GM13976 (cell line): ENCODE measurements around the gene PTPRM.

Experiments used
- DNase-seq: peaks from one replicate; pipeline ENCODE4 v3.0.0; 2012; ENCODE audit warnings: low spot score
- in situ Hi-C: fragments of 300-500 bp; cut with MboI; formaldehyde crosslinking; loops from one replicate; pipeline ENCODE4 v1.12.0; 2022; ENCODE audit warnings: low sequenced_read_pairs, mixed read lengths, inconsistent platforms; ENCODE audit not compliant: unreplicated experiment
- TF ChIP-seq, protein P1 (sequence below): IDR thresholded peaks from 2 replicates; pipeline ENCODE4 v1.5.1; 2012; ENCODE audit warnings: borderline replicate concordance, mild to moderate bottlenecking; ENCODE audit not compliant: insufficient read depth; ENCODE audit errors: extremely low read depth, missing control alignments, control extremely low read depth

Gene PTPRM

DNA sequence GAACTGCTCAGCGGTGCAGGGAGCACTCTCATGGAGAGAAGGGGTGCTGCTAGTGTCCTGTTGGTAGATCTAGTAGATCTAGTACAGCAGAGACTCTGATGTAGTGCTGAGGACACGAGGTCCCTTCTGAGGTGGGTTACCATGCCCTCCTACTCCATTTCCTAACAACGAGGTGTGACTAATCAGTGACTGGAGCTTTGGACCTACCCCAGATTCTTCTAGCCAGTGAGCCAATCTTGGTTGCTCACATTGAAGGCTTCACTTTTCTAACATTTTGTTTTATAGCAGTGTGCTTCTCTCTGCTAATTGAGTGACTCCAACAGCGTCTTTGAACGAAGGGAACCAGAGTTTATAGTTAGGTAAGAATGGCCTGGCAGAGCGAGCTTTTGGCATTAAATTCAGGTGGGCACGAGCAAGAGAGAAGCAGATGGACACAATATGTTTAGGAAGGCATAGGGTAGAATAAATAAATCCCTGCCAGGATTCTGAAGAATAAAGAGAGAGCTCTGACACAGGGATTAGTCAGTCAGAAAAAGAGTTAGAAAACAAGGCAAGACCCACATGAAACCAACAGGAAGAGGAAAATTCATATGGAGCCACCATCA is 736.1 kb downstream of the PTPRM start:
- in situ Hi-C loops = no loop called here
- no peak for DNase-seq
- TF ChIP-seq, protein P1, sequence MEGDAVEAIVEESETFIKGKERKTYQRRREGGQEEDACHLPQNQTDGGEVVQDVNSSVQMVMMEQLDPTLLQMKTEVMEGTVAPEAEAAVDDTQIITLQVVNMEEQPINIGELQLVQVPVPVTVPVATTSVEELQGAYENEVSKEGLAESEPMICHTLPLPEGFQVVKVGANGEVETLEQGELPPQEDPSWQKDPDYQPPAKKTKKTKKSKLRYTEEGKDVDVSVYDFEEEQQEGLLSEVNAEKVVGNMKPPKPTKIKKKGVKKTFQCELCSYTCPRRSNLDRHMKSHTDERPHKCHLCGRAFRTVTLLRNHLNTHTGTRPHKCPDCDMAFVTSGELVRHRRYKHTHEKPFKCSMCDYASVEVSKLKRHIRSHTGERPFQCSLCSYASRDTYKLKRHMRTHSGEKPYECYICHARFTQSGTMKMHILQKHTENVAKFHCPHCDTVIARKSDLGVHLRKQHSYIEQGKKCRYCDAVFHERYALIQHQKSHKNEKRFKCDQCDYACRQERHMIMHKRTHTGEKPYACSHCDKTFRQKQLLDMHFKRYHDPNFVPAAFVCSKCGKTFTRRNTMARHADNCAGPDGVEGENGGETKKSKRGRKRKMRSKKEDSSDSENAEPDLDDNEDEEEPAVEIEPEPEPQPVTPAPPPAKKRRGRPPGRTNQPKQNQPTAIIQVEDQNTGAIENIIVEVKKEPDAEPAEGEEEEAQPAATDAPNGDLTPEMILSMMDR = no peak

DNA sequence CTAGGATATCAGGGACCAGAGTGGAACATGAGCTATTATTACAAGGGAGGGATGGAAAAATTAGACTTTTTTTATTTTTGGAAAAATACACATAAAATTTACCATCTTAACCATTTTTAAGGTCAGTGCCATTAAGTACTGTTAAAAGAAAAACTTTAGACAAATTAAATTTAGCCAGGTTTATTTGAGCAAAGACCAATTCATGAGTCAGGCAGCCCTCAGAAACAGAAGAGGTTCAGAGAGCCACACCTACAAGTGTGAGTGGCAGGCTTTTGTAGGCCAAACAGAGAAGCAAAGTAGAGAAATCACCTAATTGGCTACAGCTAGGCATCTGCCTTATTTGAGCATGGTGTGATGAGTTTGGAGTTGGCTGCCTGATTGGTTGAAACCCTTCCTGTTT is 740.8 kb downstream of the PTPRM start:
- DNase-seq = no peak
- TF ChIP-seq, protein P1 = no peak
- in situ Hi-C loops = no loop called here

DNA sequence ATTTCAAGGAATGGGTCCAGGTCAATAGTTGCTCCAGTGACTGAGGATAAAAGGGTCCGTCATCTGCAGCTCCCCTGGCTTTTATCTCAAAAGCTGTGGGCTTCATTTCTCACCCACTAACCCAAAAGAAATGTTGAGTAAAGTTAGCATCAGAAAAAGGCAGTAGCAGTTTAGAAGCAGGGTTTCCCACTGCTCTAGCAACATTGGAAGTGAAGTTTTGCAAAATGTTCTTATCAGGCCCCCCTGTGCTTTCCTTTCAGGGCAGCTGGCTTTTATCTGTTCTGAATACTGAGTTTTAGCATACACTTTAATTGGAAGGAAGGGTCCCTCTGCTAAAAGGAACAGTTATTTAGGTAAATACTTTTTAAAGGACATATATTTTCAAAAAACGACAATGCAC is 745.9 kb downstream of the PTPRM start:
- in situ Hi-C loops = no loop called here
- TF ChIP-seq, protein P1 = no peak
- DNase-seq = no peak

DNA sequence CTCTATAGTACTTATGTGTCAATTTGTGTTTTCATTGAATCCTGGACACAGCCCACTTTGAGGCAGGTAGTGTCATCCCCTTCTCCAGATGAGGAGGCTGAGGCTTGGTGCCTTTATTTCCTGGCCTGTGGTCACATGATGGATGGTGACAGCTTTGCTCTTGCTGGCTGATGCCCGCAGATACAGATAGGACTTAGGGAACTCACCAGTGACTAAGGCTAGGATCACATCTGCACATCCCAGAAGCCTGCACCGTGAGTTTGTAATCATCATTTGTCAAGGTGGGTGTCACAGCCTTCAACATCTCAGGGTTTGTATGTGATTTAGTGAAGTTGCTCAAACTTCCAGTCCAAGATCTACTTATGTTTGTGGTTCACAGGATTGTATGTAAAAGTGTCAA is 747.0 kb downstream of the PTPRM start:
- TF ChIP-seq, protein P1 = no peak
- in situ Hi-C loops = no loop called here
- no peak for DNase-seq

DNA sequence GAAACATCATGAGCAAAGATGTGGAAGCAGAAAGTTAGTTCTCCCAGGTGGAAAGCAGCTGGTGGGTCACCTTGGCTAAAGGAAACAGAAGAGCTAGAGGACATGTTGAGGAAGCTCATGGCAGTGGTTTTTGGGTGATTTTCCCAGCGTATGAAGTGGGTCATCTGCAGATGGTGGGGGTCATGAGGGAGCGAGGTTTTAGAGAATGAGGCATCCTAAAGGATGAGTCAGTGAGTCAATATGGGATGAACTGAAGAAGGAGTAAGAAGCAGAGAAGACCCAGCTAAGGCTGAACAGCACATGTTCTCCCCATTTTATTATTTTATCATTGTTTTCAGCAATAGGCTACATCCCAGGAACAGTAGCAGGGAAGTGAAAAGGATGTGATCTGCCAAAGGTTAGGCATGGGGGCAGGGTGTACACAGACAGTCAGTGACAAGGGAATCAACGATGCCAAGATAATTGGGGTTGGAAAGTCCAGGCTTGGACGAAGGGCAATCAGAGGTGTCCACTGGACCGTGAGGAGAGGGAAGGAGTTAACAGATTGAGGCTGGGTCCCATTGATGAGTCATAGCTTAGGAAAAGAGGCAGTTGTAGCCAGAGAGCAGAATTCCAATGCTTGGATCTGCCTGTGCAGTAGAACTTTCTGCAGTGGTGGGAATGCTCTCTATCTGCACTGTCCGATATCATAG is 752.8 kb downstream of the PTPRM start:
- no peak for DNase-seq
- in situ Hi-C loops = no loop called here
- TF ChIP-seq, protein P1 = no peak

DNA sequence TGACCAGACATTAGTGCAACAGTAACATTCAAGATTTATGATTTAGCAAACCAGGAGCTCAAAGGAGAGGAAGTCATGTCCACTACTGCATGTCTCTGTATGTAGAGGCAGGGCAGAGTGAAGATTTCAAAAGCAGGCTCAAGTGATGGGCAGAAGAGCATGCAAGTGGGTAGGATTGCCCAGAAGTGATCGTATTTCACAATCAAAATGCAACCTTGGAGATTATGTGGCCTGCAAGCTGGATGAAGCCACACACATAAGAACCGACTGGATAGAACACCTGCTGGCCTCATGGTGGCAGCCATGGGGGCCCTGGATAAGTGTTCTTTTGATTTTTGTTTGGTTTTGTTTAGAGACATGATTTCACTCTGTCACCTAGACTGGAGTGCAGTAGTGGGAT is 755.4 kb downstream of the PTPRM start:
- no peak for DNase-seq

More for the DNA sequence above, 755.4 kb downstream of the PTPRM start:
- in situ Hi-C loops = no loop called here
- TF ChIP-seq, protein P1 = no peak
